ENCODE data around the gene MAS1. TPM values are rescaled to one million over a fixed set of nuclear protein-coding genes. Genes with fewer than 3 reads are reported as not detected.

MAS1 gene
- polyA plus RNA-seq, 1 of the 3 experiments (the other 2 are of a cell fraction) = not detected

DNA sequence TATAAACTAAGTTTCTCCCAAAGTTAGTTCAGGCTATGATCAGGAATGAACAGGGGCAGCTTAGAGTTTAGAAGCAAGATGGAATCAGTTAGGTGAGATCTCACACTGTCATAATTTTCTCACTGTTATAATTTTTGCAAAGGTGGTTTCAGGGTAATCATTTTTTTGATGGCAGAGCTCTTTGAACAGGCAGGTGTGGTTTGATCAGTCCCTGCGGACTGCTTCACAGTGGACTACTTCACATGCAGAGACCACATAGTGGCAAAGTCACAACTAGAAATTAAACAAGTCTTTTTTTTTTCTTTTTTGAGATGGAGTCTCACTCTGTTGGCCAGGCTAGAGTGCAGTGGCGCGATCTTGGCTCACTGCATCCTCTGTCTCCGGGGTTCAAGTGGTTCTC lies 6.8 kb downstream of the MAS1 start:
- Histone ChIP-seq H3K36me3 (replicated peaks in 1 of 2; ENCODE audit: control insufficient read depth in 1 of 2, insufficient read depth in 2 of 2, low read length in 1 of 2) (no peaks in the 10 kb centered on the region), H2AFZ (ENCODE audit: low read depth) (no peak overlapping the region), H4K20me1 (ENCODE audit: insufficient read depth) (no peaks in the 10 kb centered on the region), H3F3A (replicated peaks; ENCODE audit: insufficient read depth) (peaks cover 6% of the 10 kb centered on the region), H3K4me2 (no peak overlapping the region), H3K79me2 (ENCODE audit: insufficient read depth) (no peaks in the 10 kb centered on the region), H3K9me3 (no peaks in the 10 kb centered on the region), H3K9ac (no peak overlapping the region), H3K4me1 (ENCODE audit: control insufficient read depth in 1 of 2, insufficient read depth in 2 of 2, low read depth in 1 of 2, low read length in 1 of 2) (no peaks in the 10 kb centered on the region), H3K27ac (ENCODE audit: low read depth in 2 of 2, low read length in 1 of 2) (no peak overlapping the region), H3K4me3 (ENCODE audit: low read depth in 2 of 2, low read length in 1 of 2) (no peak overlapping the region), H3K27me3 (ENCODE audit: insufficient read depth) (no peaks in the 10 kb centered on the region; the same call in 1 of the 2 replicates), H3K9me2 (no peaks in the 10 kb centered on the region)
- ChIA-PET POLR2A (no interaction called here), CTCF (no interaction called here)
- TF ChIP-seq TEAD4 (IDR thresholded peaks at IDR 0.05; ENCODE audit: borderline replicate concordance, insufficient read depth) (no peak), RAD21 (IDR thresholded peaks at IDR 0.05; ENCODE audit: low read length) (no peak), CHD2 (IDR thresholded peaks at IDR 0.05; ENCODE audit: low read length, partially characterized antibody) (no peak), JUND (IDR thresholded peaks at IDR 0.05) (no peak), SIN3A (IDR thresholded peaks at IDR 0.05; ENCODE audit: borderline replicate concordance, low read depth, low read length) (no peak), POLR2AphosphoS5 (IDR thresholded peaks at IDR 0.05; ENCODE audit: low read depth, low read length) (no peak), RXRA (IDR thresholded peaks at IDR 0.05; ENCODE audit: borderline replicate concordance, low read depth) (no peak)
- WGBS (ENCODE audit: low lambda C conversion rate) = 68% methylated on average over 4 of the region's 4 CpGs
- DNase-seq = no peak

DNA sequence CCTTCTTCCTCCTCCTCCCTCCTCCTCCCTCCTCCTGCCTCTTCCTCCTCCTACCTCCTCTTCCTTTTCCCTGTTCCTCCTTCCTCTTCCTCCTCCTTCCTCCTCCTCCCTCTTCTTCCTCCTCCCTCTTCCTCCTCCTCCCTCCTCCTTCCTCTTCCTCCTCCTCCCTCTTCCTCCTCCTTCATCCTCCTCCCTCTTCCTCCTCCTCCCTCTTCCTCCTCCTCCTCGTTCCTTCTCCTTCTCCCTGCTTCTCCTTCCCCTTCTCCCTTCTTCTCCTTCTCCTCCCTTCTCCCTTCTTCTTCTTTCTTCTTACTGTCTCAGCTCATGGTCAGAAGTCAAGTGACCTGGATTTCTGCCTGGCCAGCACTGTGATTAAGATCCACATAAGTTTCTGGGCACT lies 7.7 kb downstream of the MAS1 start:
- no peak for DNase-seq
- ChIA-PET POLR2A (no interaction called here), CTCF (interaction anchor here (1.2 kb wide), 1 partner anchor 8 kb away, joined by 3 read pairs; the partner anchor contains the start of gene MAS1)
- no peak for TF ChIP-seq EZH2phosphoT487 (IDR thresholded peaks at IDR 0.05; ENCODE audit: borderline replicate concordance, low read depth)
- no peak for TF ChIP-seq POLR2AphosphoS5 (IDR thresholded peaks at IDR 0.05; ENCODE audit: low read depth, low read length)
- TF ChIP-seq, protein P1, sequence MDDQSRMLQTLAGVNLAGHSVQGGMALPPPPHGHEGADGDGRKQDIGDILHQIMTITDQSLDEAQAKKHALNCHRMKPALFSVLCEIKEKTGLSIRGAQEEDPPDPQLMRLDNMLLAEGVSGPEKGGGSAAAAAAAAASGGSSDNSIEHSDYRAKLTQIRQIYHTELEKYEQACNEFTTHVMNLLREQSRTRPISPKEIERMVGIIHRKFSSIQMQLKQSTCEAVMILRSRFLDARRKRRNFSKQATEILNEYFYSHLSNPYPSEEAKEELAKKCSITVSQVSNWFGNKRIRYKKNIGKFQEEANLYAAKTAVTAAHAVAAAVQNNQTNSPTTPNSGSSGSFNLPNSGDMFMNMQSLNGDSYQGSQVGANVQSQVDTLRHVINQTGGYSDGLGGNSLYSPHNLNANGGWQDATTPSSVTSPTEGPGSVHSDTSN (IDR thresholded peaks at IDR 0.05) = no peak
- TF ChIP-seq FOSL2 (IDR thresholded peaks at IDR 0.05; ENCODE audit: borderline replicate concordance, low read depth) = no peak
- TF ChIP-seq EP300 (IDR thresholded peaks at IDR 0.05; ENCODE audit: borderline replicate concordance in 1 of 2, low read depth in 1 of 2, low read length in 1 of 2) = no peak
- no peak for TF ChIP-seq NFIC (IDR thresholded peaks at IDR 0.05; ENCODE audit: borderline replicate concordance)
- TF ChIP-seq TEAD4 (IDR thresholded peaks at IDR 0.05; ENCODE audit: borderline replicate concordance, insufficient read depth) = no peak
- TF ChIP-seq, protein P2, sequence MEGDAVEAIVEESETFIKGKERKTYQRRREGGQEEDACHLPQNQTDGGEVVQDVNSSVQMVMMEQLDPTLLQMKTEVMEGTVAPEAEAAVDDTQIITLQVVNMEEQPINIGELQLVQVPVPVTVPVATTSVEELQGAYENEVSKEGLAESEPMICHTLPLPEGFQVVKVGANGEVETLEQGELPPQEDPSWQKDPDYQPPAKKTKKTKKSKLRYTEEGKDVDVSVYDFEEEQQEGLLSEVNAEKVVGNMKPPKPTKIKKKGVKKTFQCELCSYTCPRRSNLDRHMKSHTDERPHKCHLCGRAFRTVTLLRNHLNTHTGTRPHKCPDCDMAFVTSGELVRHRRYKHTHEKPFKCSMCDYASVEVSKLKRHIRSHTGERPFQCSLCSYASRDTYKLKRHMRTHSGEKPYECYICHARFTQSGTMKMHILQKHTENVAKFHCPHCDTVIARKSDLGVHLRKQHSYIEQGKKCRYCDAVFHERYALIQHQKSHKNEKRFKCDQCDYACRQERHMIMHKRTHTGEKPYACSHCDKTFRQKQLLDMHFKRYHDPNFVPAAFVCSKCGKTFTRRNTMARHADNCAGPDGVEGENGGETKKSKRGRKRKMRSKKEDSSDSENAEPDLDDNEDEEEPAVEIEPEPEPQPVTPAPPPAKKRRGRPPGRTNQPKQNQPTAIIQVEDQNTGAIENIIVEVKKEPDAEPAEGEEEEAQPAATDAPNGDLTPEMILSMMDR (IDR thresholded peaks at IDR 0.05) = no peak
- no peak for TF ChIP-seq TAF1 (IDR thresholded peaks at IDR 0.05; ENCODE audit: borderline replicate concordance, low read depth, low read length)
- no peak for TF ChIP-seq NRF1 (IDR thresholded peaks at IDR 0.05; ENCODE audit: low read depth, low read length)
- no peak for TF ChIP-seq YY1 (IDR thresholded peaks at IDR 0.05; ENCODE audit: low read depth)
- TF ChIP-seq, protein P3, sequence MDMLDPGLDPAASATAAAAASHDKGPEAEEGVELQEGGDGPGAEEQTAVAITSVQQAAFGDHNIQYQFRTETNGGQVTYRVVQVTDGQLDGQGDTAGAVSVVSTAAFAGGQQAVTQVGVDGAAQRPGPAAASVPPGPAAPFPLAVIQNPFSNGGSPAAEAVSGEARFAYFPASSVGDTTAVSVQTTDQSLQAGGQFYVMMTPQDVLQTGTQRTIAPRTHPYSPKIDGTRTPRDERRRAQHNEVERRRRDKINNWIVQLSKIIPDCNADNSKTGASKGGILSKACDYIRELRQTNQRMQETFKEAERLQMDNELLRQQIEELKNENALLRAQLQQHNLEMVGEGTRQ (IDR thresholded peaks at IDR 0.05; ENCODE audit: borderline replicate concordance, low read depth, low read length) = no peak
- TF ChIP-seq SMC3 (IDR thresholded peaks at IDR 0.05; ENCODE audit: low read depth, low read length) = no peak
- no peak for TF ChIP-seq RAD21 (IDR thresholded peaks at IDR 0.05; ENCODE audit: low read length)
- peaks cover 6% of the 10 kb centered on the region for H3F3A ChIP-seq (replicated peaks; ENCODE audit: insufficient read depth)
- H4K20me1 ChIP-seq (ENCODE audit: insufficient read depth) = no peaks in the 10 kb centered on the region
- WGBS (ENCODE audit: low lambda C conversion rate) = 58% methylated on average over 1 of the region's 1 CpG
- H3K9ac ChIP-seq = no peak overlapping the region
- H3K9me3 ChIP-seq = no peaks in the 10 kb centered on the region
- H3K36me3 ChIP-seq (replicated peaks in 1 of 2; ENCODE audit: control insufficient read depth in 1 of 2, insufficient read depth in 2 of 2, low read length in 1 of 2) = no peaks in the 10 kb centered on the region
- no peaks in the 10 kb centered on the region for H3K9me2 ChIP-seq
- H3K27ac ChIP-seq (ENCODE audit: low read depth in 2 of 2, low read length in 1 of 2) = no peak overlapping the region
- no peaks in the 10 kb centered on the region for H3K27me3 ChIP-seq (ENCODE audit: insufficient read depth)
- H3K79me2 ChIP-seq (ENCODE audit: insufficient read depth) = no peaks in the 10 kb centered on the region
- H3K4me2 ChIP-seq = no peak overlapping the region
- no peaks in the 10 kb centered on the region for H3K4me1 ChIP-seq (ENCODE audit: control insufficient read depth in 1 of 2, insufficient read depth in 2 of 2, low read depth in 1 of 2, low read length in 1 of 2)
- no peak overlapping the region for H3K4me3 ChIP-seq (ENCODE audit: low read depth in 2 of 2, low read length in 1 of 2)
- no peak overlapping the region for H2AFZ ChIP-seq (ENCODE audit: low read depth)
